Erythroblast (primary cell): ENCODE data around the gene RBMS1.

Source experiments
- GATA1 ChIP-seq: IDR thresholded peaks from 2 replicates; pipeline ENCODE4 v1.6.1; 2011; ENCODE audit warnings: low read depth, mild to moderate bottlenecking, control low read depth, low read length, moderate library complexity
- POLR2A ChIP-seq: IDR thresholded peaks from 2 replicates; pipeline ENCODE4 v1.6.1; 2011; ENCODE audit warnings: mild to moderate bottlenecking, low read length

DNA sequence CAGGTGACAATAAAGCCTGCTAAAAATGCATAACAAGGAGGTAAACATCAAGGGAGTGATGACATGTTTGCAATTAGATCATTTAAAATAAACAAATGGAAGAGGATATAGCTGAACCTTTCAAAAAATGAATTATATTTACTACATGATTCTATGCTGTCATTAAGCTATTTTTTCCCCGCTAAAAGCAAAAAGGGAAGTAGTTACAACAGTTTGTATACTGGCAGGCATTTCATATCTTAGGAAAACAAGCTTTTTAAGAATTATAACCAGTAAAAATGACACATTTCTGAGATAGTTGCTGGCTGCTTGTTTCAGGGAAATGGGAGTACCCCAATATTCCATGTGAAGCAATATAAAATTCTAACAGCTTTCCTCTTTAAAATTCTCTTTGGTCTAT is 204.5 kb downstream of the RBMS1 start:
- TF ChIP-seq POLR2A (no peak), GATA1 (no peak)
